Endodermal cell (in vitro differentiated cells): ENCODE measurements around the gene ZNF787. TPM values are rescaled to one million over a fixed set of nuclear protein-coding genes. Genes with fewer than 3 reads are reported as not detected.

Experiments
- DNase-seq: peaks from one replicate; pipeline ENCODE4 v3.0.0-alpha.2; 2017
- H3K27ac ChIP-seq: 2 replicates; pipeline ENCODE4 v1.5.1; 2013; ENCODE audit warnings: mild to moderate bottlenecking, low read depth, low read length, moderate library complexity
- H3K27me3 ChIP-seq: 2 replicates; pipeline ENCODE4 v1.6.1; 2013; ENCODE audit warnings: mild to moderate bottlenecking, low read length, moderate library complexity; ENCODE audit not compliant: insufficient read depth, control insufficient read depth, poor library complexity, severe bottlenecking
- H3K36me3 ChIP-seq: 2 replicates; pipeline ENCODE4 v1.7.0; 2013; ENCODE audit warnings: mild to moderate bottlenecking, low read length, moderate library complexity; ENCODE audit not compliant: control insufficient read depth, insufficient read depth
- H3K4me1 ChIP-seq: one replicate; pipeline ENCODE4 v1.7.0; 2013; ENCODE audit warnings: low read length; ENCODE audit not compliant: control insufficient read depth, insufficient read depth
- H3K4me3 ChIP-seq: 2 replicates; pipeline ENCODE4 v1.5.1; 2013; ENCODE audit warnings: mild to moderate bottlenecking, low read length, moderate library complexity
- H3K9ac ChIP-seq: 2 replicates; pipeline ENCODE4 v1.6.1; 2013; ENCODE audit warnings: mild to moderate bottlenecking, low read length, moderate library complexity; ENCODE audit not compliant: poor library complexity, severe bottlenecking; ENCODE audit errors: extremely low read depth
- H3K9me3 ChIP-seq: 2 replicates; pipeline ENCODE4 v1.6.1; 2013; ENCODE audit warnings: mild to moderate bottlenecking, low read length, moderate library complexity; ENCODE audit not compliant: control insufficient read depth
- H3K27ac Mint-ChIP-seq: 2 replicates; pipeline ENCODE4 v1.8.0; 2020; ENCODE audit warnings: mixed read lengths
- H3K27me3 Mint-ChIP-seq: 2 replicates; pipeline ENCODE4 v1.8.0; 2021; ENCODE audit warnings: mild to moderate bottlenecking, mixed read lengths; ENCODE audit not compliant: insufficient read depth
- H3K36me3 Mint-ChIP-seq: 2 replicates; pipeline ENCODE4 v1.8.0; 2020; ENCODE audit warnings: low read depth, mixed read lengths
- H3K4me1 Mint-ChIP-seq: 2 replicates; pipeline ENCODE4 v1.8.0; 2020; ENCODE audit warnings: mixed read lengths
- H3K4me3 Mint-ChIP-seq: 2 replicates; pipeline ENCODE4 v1.8.0; 2020; ENCODE audit warnings: mild to moderate bottlenecking, moderate library complexity, mixed read lengths
- H3K9me3 Mint-ChIP-seq: 2 replicates; pipeline ENCODE4 v1.8.0; 2020; ENCODE audit warnings: mild to moderate bottlenecking, mixed read lengths
- CTCF ChIP-seq: fragments of 200-600 bp; sonication (generic); conservative IDR thresholded peaks from 2 replicates; pipeline ENCODE4 v1.5.0; 2021; ENCODE audit warnings: antibody characterized with exemption, mild to moderate bottlenecking
- WGBS, 2 experiments: methylation state at CpG; one replicate each; pipeline versions ENCODE4 v1.1.5 to v1.1.7; 2013; ENCODE audit warnings: missing lambda C conversion rate in 2 of 2, mixed read lengths in 1 of 2; ENCODE audit not compliant: insufficient coverage in 1 of 2, insufficient read length in 1 of 2; 5-methylcytosine and 5-hydroxymethylcytosine counted together
- total RNA-seq, 2 donors: library from RNA; stranded (reverse); fragmentation: NEBNext Ultra II Directional in 1 of 2; extraction: Animal tissue kit (Norgen Biotek cat#: 25700) in 1 of 2; gene quantifications; 2 replicates in 1 of 2; 3 replicates in 1 of 2; pipeline ENCODE4 v1.2.1, GENCODE V29; 2021

Gene ZNF787
- total RNA-seq, 2 donors from 2014 or later, result 42.1 to 43.7 TPM

- 92 to 94% methylated on average over 7 of the region's 7 CpGs for WGBS, 2 experiments
- H3K4me1 Mint-ChIP-seq, result peaks cover 7% of the 10 kb centered on the region
- no peak for TF ChIP-seq CTCF
Observed at GRCh38 chr19:56130006-56130405, 8.9 kb upstream of the ZNF787 start.

GRCh38 chr19:56126983-56127780 is 6.1 kb upstream of the ZNF787 start:
- Histone ChIP-seq H3K4me1 (no peaks in the 10 kb centered on the region), H3K9me3 (no peaks in the 10 kb centered on the region), H3K27me3 (no peaks in the 10 kb centered on the region), H3K36me3 (no peaks in the 10 kb centered on the region), H3K4me3 (no peak overlapping the region), H3K9ac (no peak overlapping the region), H3K27ac (no peak overlapping the region)
- Mint-ChIP-seq H3K27ac (no peak overlapping the region), H3K9me3 (no peaks in the 10 kb centered on the region), H3K27me3 (no peaks in the 10 kb centered on the region), H3K36me3 (no peaks in the 10 kb centered on the region), H3K4me1 (peaks cover under 1% of the 10 kb centered on the region), H3K4me3 (no peak overlapping the region)
- TF ChIP-seq CTCF, result no peak
- DNase-seq, result peak; percentile 61
- WGBS, 2 experiments, result 92 to 96% methylated on average over 18 to 19 of the region's 19 CpGs

More at GRCh38 chr19:56130006-56130405, 8.9 kb upstream of the ZNF787 start:
- Mint-ChIP-seq H3K36me3 (no peaks in the 10 kb centered on the region), H3K27me3 (no peaks in the 10 kb centered on the region), H3K27ac (no peak overlapping the region), H3K9me3 (no peaks in the 10 kb centered on the region), H3K4me3 (no peak overlapping the region)
- no peaks in the 10 kb centered on the region for H3K36me3 ChIP-seq
- H3K4me1 ChIP-seq, result no peaks in the 10 kb centered on the region
- no peak overlapping the region for H3K9ac ChIP-seq
- DNase-seq, result no peak
- no peaks in the 10 kb centered on the region for H3K27me3 ChIP-seq
- H3K4me3 ChIP-seq, result no peak overlapping the region
- no peaks in the 10 kb centered on the region for H3K9me3 ChIP-seq
- H3K27ac ChIP-seq, result no peak overlapping the region

- TF ChIP-seq CTCF, result no peak
- DNase-seq, result no peak
- no peaks in the 10 kb centered on the region for H3K27me3 ChIP-seq
- Mint-ChIP-seq H3K9me3 (no peaks in the 10 kb centered on the region), H3K4me1 (peaks cover 4% of the 10 kb centered on the region), H3K36me3 (no peaks in the 10 kb centered on the region), H3K27me3 (no peaks in the 10 kb centered on the region), H3K27ac (no peak overlapping the region), H3K4me3 (no peak overlapping the region)
- H3K4me3 ChIP-seq, result no peak overlapping the region
- WGBS, 2 experiments, result 86 to 97% methylated on average over 7 to 16 of the region's 16 CpGs
- no peak overlapping the region for H3K9ac ChIP-seq
- no peaks in the 10 kb centered on the region for H3K4me1 ChIP-seq
- no peaks in the 10 kb centered on the region for H3K9me3 ChIP-seq
- no peak overlapping the region for H3K27ac ChIP-seq
- no peaks in the 10 kb centered on the region for H3K36me3 ChIP-seq
Observed at GRCh38 chr19:56125806-56126590, 4.9 kb upstream of the ZNF787 start.
